ENCODE data around the gene CTSC.

DNA sequence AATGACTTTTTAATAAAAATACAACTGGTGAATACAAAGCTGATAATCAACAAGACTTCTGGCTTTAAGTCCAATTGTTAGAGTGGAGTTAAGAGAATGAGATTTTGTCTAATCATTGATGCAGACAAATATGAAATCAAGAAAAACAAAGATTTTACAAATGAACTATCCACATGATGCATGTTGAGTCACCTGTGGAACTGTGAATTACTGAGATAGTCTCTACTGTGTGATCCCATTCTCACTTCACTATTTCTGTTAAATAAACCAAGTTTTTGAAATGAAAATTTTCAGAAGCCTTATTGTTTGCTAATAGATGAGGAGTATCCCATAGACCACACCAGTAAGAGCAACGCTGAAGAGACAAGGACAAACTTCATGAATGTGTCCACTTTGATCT is 8.4 kb upstream of the CTSC start:
- TF ChIP-seq EZH2 (IDR thresholded peaks at IDR 0.05; ENCODE audit: insufficient read depth, poor library complexity, severe bottlenecking) (no peak), EZH2phosphoT487 (IDR thresholded peaks at IDR 0.05; ENCODE audit: insufficient read depth, low read depth) (no peak)
